CD4-positive, alpha-beta T cell treated with Interleukin-17A for 4 hours (primary cell): ENCODE measurements around the gene THOC2.

Experiments
- DNase-seq: peaks from one replicate; pipeline ENCODE4 v3.0.0-alpha.2; 2020; ENCODE audit warnings: mixed read lengths

The THOC2 gene

GRCh38 chrX:123562342-123563146 is 170.3 kb downstream of the THOC2 start:
- DNase-seq = no peak

GRCh38 chrX:123561439-123562215 is 171.2 kb downstream of the THOC2 start:
- DNase-seq = no peak

GRCh38 chrX:123550829-123551228 is 182.0 kb downstream of the THOC2 start:
- no peak for DNase-seq
